SJCRH30 (cell line): Measurements from ENCODE around the gene FARP2. TPM values are rescaled to one million over a fixed set of nuclear protein-coding genes. Genes with fewer than 3 reads are reported as not detected.
A peak's percentile ranks its signal among the peaks of the same experiment; 100 is the strongest.
"Not testable (repeated sequence)": the region's sequence is repeated elsewhere in the genome, so short reads cannot be mapped to it uniquely, and the experiment has no call there.

Experiments used
- DNase-seq, 2 experiments: peaks; one replicate each; pipeline ENCODE4 v3.0.0-alpha.2; 2015 to 2020
- H3K27ac ChIP-seq: fragments of 250-450 bp; sonication (Bioruptor Pico); 2 replicates; pipeline ENCODE4 v1.5.1; 2020; ENCODE audit warnings: mild to moderate bottlenecking, moderate library complexity
- H3K27me3 ChIP-seq: fragments of 250-450 bp; sonication (Bioruptor Pico); 2 replicates; pipeline ENCODE4 v1.5.1; 2020; ENCODE audit warnings: mild to moderate bottlenecking, moderate library complexity
- H3K36me3 ChIP-seq: fragments of 250-450 bp; sonication (Bioruptor Pico); 2 replicates; pipeline ENCODE4 v1.5.1; 2020; ENCODE audit warnings: mild to moderate bottlenecking, moderate library complexity
- H3K4me1 ChIP-seq: fragments of 250-450 bp; sonication (Bioruptor Pico); 2 replicates; pipeline ENCODE4 v1.5.1; 2020; ENCODE audit warnings: mild to moderate bottlenecking, moderate library complexity
- H3K4me3 ChIP-seq: fragments of 250-450 bp; sonication (Bioruptor Pico); 2 replicates; pipeline ENCODE4 v1.5.1; 2020; ENCODE audit warnings: mild to moderate bottlenecking, moderate library complexity
- H3K9me3 ChIP-seq: fragments of 250-450 bp; sonication (Bioruptor Pico); replicated peaks from 2 replicates; pipeline ENCODE4 v1.5.1; 2020; ENCODE audit warnings: mild to moderate bottlenecking, moderate library complexity
- total RNA-seq: library from RNA; depleted of rRNA; stranded (reverse); fragments of >200 nt; shearing (Covaris generic); gene quantifications from 2 replicates; pipeline ENCODE4 v1.2.3, GENCODE V29; 2014

FARP2 gene
- total RNA-seq, 1 experiment from 2014 or later = 68.6 TPM

- Histone ChIP-seq H3K9me3 (no peaks in the 10 kb centered on the region), H3K4me3 (no peak overlapping the region), H3K27me3 (no peaks in the 10 kb centered on the region), H3K4me1 (0 out of 2 replicates have a peak, but pooled peaks cover 4% of the 10 kb centered on the region), H3K27ac (no peak overlapping the region), H3K36me3 (peaks cover 15% of the 10 kb centered on the region)
- peak; percentile 29 to 51 for DNase-seq
Measured at GRCh38 chr2:241372361-241372992, 16.4 kb downstream of the FARP2 start.

- H3K36me3 ChIP-seq = peaks cover 15% of the 10 kb centered on the region
- no peak overlapping the region for H3K27ac ChIP-seq
- no peaks in the 10 kb centered on the region for H3K9me3 ChIP-seq
- H3K4me1 ChIP-seq = 0 out of 2 replicates have a peak, but pooled peaks cover 4% of the 10 kb centered on the region
- DNase-seq = no peak
- H3K4me3 ChIP-seq = no peak overlapping the region
- H3K27me3 ChIP-seq = no peaks in the 10 kb centered on the region
Measured at GRCh38 chr2:241373446-241373845, 17.4 kb downstream of the FARP2 start.

DNA sequence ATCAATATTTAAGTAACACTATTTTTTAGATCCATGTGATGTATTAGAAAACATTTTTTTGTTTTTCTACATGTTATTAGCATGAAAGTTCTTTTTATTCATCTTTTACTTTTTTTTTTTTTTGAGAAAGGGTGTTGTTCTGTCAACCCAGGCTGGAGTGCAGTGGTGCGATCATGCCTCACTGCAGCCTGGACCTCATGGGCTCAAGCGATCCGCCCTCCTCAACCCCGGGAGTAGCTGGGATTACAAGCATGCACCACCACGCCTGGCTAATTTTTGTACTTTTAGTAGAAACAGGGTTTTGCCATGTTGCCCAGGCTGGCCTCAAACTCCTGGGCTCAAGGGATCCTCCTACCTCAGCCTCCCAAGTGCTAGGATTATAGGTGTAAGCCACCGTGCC, 17.8 kb downstream of the FARP2 start:
- H3K27ac ChIP-seq, H3K4me1 ChIP-seq, H3K9me3 ChIP-seq, DNase-seq, H3K27me3 ChIP-seq, H3K4me3 ChIP-seq: not testable (repeated sequence)
- peaks cover 15% of the 10 kb centered on the region for H3K36me3 ChIP-seq

DNA sequence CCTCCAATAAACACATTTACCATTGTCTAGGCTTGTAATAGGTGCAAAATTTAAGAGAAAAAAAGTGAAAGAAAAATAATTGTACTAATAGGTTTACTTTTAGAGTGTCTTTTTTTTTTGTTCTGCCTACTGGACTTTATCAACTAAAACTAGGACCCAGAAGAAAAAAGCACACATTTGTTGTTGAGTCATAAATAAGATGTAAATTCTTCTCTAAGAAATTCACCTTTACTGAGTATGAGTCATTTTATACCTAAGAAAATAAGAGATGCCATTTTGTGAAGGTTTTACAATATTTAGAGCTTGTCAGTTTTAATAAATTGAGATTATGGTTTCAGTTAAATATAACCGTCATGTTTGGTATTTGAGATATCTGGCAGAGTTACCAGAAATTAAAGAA, 19.2 kb downstream of the FARP2 start:
- Histone ChIP-seq H3K36me3 (peaks cover 15% of the 10 kb centered on the region), H3K4me1 (0 out of 2 replicates have a peak, but pooled peaks cover 4% of the 10 kb centered on the region)

GRCh38 chr2:241376808-241377207, 20.7 kb downstream of the FARP2 start:
- peaks cover 15% of the 10 kb centered on the region for H3K36me3 ChIP-seq
- H3K9me3 ChIP-seq = no peaks in the 10 kb centered on the region
- H3K27me3 ChIP-seq = no peaks in the 10 kb centered on the region
- H3K27ac ChIP-seq = no peak overlapping the region
- H3K4me1 ChIP-seq = 0 out of 2 replicates have a peak, but pooled peaks cover 4% of the 10 kb centered on the region
- H3K4me3 ChIP-seq = no peak overlapping the region
- DNase-seq = no peak

More for the DNA sequence above, 19.2 kb downstream of the FARP2 start:
- DNase-seq = no peak
- no peak overlapping the region for H3K27ac ChIP-seq
- H3K4me3 ChIP-seq = no peak overlapping the region
- H3K9me3 ChIP-seq = no peaks in the 10 kb centered on the region
- no peaks in the 10 kb centered on the region for H3K27me3 ChIP-seq

DNA sequence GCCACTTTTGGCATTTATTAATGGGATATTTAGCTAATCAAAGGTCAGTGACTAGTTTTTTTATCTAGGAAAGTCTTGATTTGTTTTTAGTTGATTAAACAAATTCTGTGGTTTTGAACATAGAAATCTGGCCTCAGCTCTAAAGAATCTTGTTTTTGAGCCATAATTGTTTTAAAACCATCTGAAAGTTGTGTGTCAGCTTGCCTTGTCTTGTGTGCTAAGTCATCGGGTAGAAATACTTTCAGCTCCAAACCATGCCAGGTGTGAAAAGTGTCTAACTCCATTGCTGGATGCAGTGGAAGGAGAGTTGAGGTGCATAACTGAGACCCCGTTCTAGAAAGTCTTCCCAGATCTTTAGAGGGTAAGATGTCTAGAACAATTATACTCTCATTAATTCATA, 22.7 kb downstream of the FARP2 start:
- H3K27ac ChIP-seq = no peak overlapping the region
- no peaks in the 10 kb centered on the region for H3K27me3 ChIP-seq
- no peaks in the 10 kb centered on the region for H3K4me1 ChIP-seq
- no peak for DNase-seq
- no peak overlapping the region for H3K4me3 ChIP-seq
- H3K9me3 ChIP-seq = no peaks in the 10 kb centered on the region
- peaks cover 17% of the 10 kb centered on the region for H3K36me3 ChIP-seq

DNA sequence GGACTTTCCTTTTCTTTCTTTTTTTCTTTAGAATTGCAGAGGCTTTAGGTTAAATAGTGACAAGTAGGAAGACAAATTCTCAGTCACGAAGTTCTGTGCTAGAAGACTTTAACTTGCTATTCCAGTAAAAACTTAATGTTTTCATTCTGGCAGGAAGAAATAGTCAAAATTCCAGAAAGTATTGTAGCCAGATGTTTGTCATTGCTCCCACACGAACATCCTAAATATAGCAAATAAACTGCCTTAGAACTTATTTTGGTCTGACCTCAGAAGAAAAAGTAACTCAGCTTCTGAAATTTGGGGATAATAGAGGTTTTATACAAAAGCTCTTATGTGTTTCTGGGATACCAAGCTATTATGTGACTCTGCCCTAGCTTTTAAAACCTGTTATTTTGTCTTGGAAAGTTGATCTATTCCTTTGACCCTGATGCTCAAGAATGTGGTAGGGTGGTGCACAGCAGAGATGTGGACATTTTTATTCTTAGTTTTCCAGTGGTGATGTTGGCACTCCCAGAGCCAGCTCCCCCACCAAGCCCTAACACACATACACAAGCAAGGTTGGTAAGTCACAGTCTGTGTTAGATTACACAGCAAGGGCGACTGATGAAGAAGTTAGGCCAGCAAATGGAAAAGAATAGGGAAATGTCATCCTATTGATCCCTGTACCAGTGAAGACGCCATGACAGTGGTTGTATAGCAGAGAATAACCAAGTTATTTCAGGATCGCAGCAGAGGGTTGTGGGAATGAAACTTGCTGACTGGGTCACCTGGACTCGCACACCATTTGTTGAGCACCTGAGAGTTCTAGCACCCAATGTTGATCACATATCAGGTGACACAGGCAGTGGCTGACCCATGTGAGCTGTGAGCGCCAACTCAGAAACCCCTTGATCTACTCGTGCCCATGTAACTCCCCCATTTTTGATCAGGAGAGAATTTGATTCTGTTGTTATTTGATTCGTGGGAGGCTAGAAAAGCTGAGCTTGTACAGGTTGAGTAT, 23.7 kb downstream of the FARP2 start:
- DNase-seq = no peak
- H3K36me3 ChIP-seq = peaks cover 15% of the 10 kb centered on the region
- H3K4me3 ChIP-seq = no peak overlapping the region
- no peak overlapping the region for H3K27ac ChIP-seq
- H3K27me3 ChIP-seq = no peaks in the 10 kb centered on the region
- no peaks in the 10 kb centered on the region for H3K9me3 ChIP-seq
- H3K4me1 ChIP-seq = no peaks in the 10 kb centered on the region

GRCh38 chr2:241381872-241382271, 25.8 kb downstream of the FARP2 start:
- Histone ChIP-seq H3K4me1 (no peaks in the 10 kb centered on the region), H3K27me3 (no peaks in the 10 kb centered on the region), H3K9me3 (no peaks in the 10 kb centered on the region), H3K27ac (no peak overlapping the region), H3K36me3 (peaks cover 9% of the 10 kb centered on the region), H3K4me3 (no peak overlapping the region)
- no peak for DNase-seq

DNA sequence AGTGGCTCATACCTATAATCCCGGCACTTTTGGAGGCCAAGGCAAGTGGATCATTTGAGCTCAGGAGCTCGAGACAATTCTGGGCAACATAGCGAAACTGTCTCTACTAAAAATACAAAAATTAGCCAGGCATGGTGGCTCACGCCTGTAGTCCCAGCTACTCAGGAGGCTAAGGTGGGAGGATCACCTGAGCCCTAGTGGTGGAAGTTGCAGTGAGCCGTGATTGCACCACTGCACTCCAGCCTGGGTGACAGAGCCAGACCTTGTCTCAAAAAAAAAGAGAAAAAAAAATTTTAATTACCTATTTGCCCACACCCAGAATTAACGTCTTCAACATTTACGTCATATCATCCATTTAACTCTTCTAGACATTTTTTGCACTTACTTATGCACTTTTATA, 29.4 kb downstream of the FARP2 start:
- H3K36me3 ChIP-seq = peaks cover 16% of the 10 kb centered on the region
- H3K4me3 ChIP-seq, H3K4me1 ChIP-seq, H3K9me3 ChIP-seq, DNase-seq, H3K27ac ChIP-seq, H3K27me3 ChIP-seq: not testable (repeated sequence)

DNA sequence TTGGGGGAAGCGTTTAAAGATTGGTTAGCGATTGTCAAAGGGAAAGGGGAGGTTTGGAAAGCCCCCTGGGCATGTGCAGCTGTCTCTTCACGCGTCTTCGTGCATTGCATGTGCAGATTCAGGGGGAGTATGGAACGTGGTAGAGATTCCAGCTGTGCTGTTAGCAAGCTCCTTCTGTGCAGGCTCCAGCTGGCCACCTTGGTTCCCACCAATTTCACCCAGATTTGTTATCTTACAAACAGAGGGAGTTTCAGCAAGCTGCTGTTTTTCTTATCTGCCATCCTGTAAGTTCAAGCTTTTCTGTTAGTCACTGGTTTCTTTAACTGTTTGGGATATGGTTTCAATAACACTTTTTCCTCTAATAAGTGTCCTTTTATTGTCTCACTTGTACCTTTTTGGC, 30.4 kb downstream of the FARP2 start:
- H3K27me3 ChIP-seq = no peaks in the 10 kb centered on the region
- H3K27ac ChIP-seq = peak overlapping the region; percentile 16
- peak; percentile 68 to 73 for DNase-seq
- no peaks in the 10 kb centered on the region for H3K9me3 ChIP-seq
- no peak overlapping the region for H3K4me3 ChIP-seq
- H3K36me3 ChIP-seq = peaks cover 16% of the 10 kb centered on the region
- no peaks in the 10 kb centered on the region for H3K4me1 ChIP-seq

GRCh38 chr2:241389697-241390096, 33.6 kb downstream of the FARP2 start:
- Histone ChIP-seq H3K27ac (no peak overlapping the region), H3K36me3 (peaks cover 13% of the 10 kb centered on the region), H3K4me1 (no peaks in the 10 kb centered on the region), H3K4me3 (no peak overlapping the region), H3K27me3 (no peaks in the 10 kb centered on the region), H3K9me3 (no peaks in the 10 kb centered on the region)
- no peak for DNase-seq

DNA sequence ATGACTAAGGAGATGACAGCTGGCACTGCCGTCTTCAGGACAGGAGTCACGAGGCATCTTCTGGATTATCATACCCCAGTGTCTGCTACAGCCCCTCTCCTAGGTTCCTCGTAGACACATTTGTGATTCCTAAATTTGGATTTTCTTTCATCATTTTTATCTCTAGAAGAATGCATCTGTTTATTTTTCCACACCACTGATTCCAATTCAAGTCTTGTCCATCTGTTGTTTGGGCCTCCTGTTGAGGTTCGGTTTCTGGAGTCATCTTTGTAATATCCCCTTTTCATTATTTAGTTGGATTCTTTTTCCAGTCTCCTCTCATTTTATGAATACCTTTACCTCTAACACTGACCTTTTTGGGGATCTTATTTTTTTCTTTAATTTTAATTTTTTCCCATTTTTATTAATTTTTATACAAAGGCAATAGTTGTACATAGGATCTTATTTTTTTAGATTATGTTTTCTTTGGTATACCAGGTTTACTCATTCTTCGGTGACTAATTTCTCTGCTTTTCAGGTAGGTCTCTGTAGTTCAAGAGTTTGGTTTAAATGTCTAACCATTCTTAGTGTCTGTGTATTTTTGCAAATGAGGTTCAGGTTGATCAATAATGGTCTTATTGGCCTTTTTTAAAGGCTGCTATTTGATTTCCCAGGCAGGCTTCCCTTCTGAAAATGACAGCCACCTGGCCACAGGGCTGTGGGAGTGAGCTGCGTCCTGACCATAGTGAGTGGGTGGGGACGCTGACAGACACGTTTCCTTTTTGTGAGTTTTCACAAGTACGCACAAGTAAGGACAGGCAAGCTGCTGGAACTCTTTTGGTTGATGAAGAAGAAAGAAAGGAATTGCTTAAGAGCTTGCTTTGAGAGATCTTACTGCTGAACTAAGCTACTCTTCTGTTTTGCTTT, 34.5 kb downstream of the FARP2 start:
- no peaks in the 10 kb centered on the region for H3K4me1 ChIP-seq
- H3K9me3 ChIP-seq = no peaks in the 10 kb centered on the region
- no peak for DNase-seq

DNA sequence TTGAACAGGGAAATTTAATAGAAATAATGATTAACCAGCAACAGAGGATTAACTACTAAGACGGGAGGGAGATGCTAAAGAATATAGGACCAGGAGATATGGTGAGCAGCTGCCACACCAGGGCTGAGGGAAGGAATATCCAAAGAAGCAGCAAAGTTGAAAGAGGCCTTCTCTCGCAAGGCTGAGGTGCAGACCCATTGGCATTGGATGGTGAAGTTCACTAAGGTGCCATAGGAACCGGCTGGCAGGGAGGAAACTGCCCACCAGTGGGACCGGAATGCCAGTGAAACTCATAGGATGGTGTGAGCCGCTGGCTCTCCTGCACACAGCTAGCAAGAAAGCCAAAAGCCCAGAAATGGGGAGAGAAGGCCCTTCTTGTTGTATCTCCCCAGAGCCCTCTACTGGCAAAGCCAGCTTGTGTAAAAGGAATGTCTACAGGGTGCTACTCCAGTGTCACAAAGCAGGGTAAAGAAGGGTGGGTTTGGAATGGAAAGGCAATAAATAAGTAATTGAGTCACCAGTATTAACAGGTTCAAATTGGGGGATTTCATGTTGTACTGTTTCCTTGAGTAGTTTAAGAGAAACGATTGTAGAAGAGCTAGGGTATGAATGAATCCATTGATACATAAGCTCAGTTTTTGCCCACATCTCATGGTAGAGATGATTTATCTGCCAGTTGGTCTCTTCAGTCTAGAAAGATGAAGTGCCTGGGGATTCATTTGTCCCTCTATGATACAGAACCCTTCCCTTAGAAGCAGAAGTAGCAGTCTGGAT, 36.0 kb downstream of the FARP2 start:
- H3K4me3 ChIP-seq = no peak overlapping the region
- no peaks in the 10 kb centered on the region for H3K27me3 ChIP-seq
- no peak overlapping the region for H3K27ac ChIP-seq
- no peaks in the 10 kb centered on the region for H3K4me1 ChIP-seq
- H3K9me3 ChIP-seq = no peaks in the 10 kb centered on the region
- peaks cover 11% of the 10 kb centered on the region for H3K36me3 ChIP-seq
- peak; percentile 17 to 42 for DNase-seq

More for the DNA sequence above, 34.5 kb downstream of the FARP2 start:
- no peak overlapping the region for H3K4me3 ChIP-seq
- H3K36me3 ChIP-seq = peaks cover 11% of the 10 kb centered on the region
- H3K27me3 ChIP-seq = no peaks in the 10 kb centered on the region
- H3K27ac ChIP-seq = no peak overlapping the region

- H3K4me1 ChIP-seq, H3K27me3 ChIP-seq, H3K27ac ChIP-seq, DNase-seq, H3K9me3 ChIP-seq, H3K4me3 ChIP-seq: not testable (repeated sequence)
- peaks cover 11% of the 10 kb centered on the region for H3K36me3 ChIP-seq
Measured at GRCh38 chr2:241392753-241393152, 36.7 kb downstream of the FARP2 start.
